GM12891 (cell line): ENCODE data around the gene SDK1.

Source experiments
- DNase-seq: peaks from one replicate; pipeline ENCODE4 v3.0.0; 2011; ENCODE audit warnings: low spot score; ENCODE audit not compliant: insufficient read length
- FAIRE-seq: peaks from 2 replicates; lab custom pipeline; 2011; peaks lifted over from hg19 to GRCh38; lab: Jason Lieb, UNC
- PAX5 ChIP-seq: IDR thresholded peaks from 2 replicates; pipeline ENCODE4 v1.6.1; 2011; ENCODE audit warnings: low read length, moderate library complexity, mild to moderate bottlenecking; ENCODE audit not compliant: insufficient read depth, severe bottlenecking
- POLR2A ChIP-seq: IDR thresholded peaks from 2 replicates; pipeline ENCODE4 v1.6.1; 2011; ENCODE audit warnings: low read depth, low read length, control low read depth
- POLR2AphosphoS5 ChIP-seq: IDR thresholded peaks from 2 replicates; pipeline ENCODE4 v1.6.1; 2011; ENCODE audit warnings: low read depth, low read length, control low read depth
- POU2F2 ChIP-seq: IDR thresholded peaks from 2 replicates; pipeline ENCODE4 v1.6.1; 2011; ENCODE audit warnings: low read depth, mild to moderate bottlenecking, control low read depth, low read length, moderate library complexity
- SPI1 ChIP-seq: IDR thresholded peaks from 2 replicates; pipeline ENCODE4 v1.6.1; 2011; ENCODE audit warnings: low read depth, low read length, control low read depth
- TAF1 ChIP-seq: IDR thresholded peaks from 2 replicates; pipeline ENCODE4 v1.6.1; 2011; ENCODE audit warnings: low read depth, low read length, control low read depth

SDK1 gene

DNA sequence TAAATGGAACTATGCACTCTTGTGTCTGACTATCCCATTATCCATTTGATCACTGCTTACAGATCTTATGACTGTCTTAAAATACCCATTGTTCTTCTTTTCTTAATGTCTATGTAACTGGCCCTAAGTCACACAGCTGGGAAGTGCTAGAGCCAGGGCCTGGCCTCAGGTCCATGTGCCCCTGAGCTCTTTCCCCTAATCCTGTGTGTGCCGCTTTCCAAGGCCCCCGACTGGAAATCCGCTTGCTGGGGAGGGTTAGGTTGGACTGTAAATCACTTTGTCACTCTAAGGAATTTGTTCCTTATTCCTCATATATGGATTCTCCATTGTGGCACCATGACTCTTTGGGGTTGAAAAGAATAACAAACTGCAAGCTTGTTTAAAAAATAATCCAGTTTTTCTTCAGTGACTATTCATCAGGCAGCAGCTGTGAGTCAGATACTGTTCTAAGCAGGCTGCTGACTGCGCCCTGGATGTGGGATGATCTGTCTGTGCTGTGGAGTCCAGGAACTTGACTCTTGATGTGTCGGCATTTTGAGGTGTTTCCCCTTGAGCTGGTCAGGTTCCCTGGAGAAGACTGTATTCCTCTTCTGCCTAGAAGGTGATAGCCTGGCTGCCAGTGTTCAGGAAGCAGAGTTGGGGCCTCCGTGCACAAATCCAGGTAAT, 236.3 kb downstream of the SDK1 start:
- TF ChIP-seq SPI1, result no peak
- no peak for TF ChIP-seq POLR2A
- FAIRE-seq, result no peak
- no peak for DNase-seq

DNA sequence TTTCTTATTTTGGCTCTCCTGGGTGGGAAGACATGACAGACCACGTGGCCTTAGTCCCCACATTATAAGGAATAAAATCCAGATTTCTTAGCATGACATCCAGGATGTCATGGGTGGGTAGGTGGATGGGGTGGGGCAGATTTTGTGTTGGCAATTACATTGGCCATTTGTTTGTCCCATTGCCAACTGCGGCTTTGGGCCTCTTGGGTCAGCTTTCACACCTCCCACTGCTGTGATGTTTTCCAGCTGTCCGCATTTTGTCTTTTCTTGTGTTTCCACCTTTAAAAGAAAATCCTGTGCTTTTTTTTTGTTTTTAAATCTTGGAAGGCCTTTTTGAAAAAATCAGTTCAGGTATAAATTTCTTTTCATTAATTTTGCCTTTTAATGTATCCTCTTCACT, 237.0 kb downstream of the SDK1 start:
- DNase-seq (no peak), FAIRE-seq (no peak)
- no peak for TF ChIP-seq POU2F2
- TF ChIP-seq SPI1, result no peak
- no peak for TF ChIP-seq POLR2AphosphoS5
- TF ChIP-seq TAF1, result no peak
- TF ChIP-seq PAX5, result no peak
- no peak for TF ChIP-seq POLR2A

DNA sequence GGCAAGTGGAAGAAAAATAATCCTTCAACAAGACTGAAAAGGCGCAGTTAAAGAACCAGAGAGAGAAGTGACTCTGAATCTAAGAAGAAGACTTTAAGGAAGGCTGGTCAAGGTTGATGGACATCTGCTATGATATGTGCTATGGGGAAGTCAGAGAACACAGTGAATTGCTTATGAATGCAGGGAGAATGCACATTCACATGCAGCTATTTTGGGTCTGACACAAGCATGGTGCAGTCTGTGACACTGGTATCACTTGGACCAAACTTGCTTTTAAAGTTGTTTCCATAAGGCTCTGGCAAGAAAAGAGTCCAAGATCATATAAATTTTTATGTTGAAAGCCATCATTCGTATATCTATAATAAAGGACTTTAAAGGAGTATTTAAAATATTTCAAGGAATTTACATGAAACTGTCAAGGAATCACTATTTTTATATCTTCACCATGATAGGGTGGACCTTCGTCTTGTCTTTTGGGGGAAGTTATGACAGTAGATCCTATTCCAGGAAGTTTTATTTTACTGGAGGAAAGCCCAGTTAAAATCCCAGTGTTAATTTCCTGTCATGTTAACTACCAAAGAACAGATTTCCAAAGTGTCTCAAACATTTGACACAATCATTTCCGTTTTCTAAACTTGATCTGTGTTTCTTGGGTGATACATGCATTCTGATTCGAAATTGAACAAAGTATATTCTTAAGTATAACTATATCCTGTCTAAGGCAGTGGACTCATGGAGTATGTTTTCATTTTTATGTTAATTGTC, 239.6 kb downstream of the SDK1 start:
- DNase-seq, result no peak
- TF ChIP-seq PAX5 (no peak), POLR2A (no peak), POLR2AphosphoS5 (no peak), POU2F2 (no peak)
- no peak for FAIRE-seq

DNA sequence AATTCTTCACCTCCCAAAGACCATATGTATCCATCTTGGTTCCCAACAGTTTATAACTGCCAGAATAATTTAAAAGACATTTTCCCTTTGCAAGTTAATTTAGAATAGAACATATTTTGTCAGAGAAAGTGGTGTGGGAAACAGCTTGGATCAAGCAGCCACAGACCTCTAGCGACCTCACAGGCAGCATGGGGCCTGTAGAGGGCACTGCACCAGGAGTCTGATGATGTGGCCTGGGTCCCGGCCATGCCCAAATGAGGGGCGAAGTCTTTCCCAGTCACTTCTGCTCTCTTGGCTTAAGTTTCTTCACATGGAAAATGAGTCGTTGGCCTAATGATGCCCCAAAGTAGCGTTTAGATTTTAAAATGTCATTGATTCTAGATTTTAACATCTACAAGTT, 243.2 kb downstream of the SDK1 start:
- DNase-seq (no peak), FAIRE-seq (no peak)
- no peak for TF ChIP-seq POLR2A
- TF ChIP-seq SPI1, result no peak
- no peak for TF ChIP-seq POU2F2
- no peak for TF ChIP-seq PAX5
- TF ChIP-seq POLR2AphosphoS5, result no peak
- no peak for TF ChIP-seq TAF1

DNA sequence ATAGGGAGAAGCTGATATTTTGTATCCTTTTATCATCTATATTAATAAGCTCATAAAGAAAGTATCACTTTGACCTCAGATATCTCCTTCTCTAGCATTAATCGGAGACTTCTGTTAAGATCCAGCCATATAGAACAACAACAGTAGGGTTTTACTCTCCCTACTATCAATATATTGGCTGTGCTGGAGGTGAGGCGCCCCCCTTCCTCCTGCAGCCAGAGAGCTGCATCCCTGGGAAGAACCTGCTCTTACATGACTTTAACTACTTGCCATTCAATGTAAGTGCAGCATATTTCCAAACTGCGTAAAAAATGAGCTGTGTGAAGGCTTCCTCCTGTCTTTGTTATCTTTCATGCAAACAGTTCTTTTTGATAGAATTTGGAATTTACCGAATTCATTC, 247.8 kb downstream of the SDK1 start:
- no peak for TF ChIP-seq TAF1
- TF ChIP-seq POLR2AphosphoS5, result no peak
- TF ChIP-seq SPI1, result no peak
- TF ChIP-seq POLR2A, result no peak
- TF ChIP-seq POU2F2, result no peak
- TF ChIP-seq PAX5, result no peak
- DNase-seq, result no peak
- no peak for FAIRE-seq

DNA sequence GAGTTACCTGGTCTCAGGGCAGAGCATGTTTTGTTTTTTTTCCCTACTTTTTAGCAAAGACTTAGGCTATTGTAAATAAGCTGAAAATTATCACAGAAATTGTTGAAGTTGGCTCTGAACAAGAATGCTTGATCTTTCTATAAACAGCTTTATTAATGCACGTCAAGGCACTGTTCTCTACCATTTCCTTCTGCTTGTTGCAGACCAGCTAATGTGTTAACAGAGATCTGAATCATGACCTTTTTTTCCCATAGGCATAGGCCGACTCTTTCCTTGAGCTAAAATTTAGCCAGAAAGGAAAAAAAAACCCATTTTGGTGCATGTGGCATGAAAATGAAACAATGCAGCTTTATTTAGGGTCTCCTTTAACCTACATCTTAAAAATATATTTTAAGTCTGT, 248.5 kb downstream of the SDK1 start:
- TF ChIP-seq TAF1, result no peak
- no peak for TF ChIP-seq POLR2A
- TF ChIP-seq SPI1, result no peak
- TF ChIP-seq POU2F2, result no peak
- TF ChIP-seq POLR2AphosphoS5, result no peak
- TF ChIP-seq PAX5, result no peak
- DNase-seq (no peak), FAIRE-seq (no peak)

DNA sequence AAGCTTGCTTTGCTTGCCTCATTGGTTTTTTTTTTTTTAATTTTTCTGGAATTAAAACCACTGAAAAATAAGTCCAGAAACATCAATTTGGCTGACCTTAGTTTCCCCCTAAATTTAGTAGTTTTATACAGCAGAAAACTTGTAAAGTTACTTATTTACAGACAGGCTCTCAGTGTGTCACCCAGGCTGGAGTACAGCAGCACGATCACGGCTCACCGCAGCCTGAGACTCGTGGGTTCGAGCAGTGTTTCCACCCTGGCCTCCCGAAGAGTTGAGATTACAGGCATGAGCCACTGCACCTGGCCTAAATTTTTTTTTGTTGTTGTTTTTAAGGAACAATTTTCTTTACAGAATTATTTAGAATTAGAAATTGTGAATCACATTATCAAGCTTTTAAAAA, 250.5 kb downstream of the SDK1 start:
- TF ChIP-seq TAF1 (no peak), SPI1 (no peak), POU2F2 (no peak), POLR2AphosphoS5 (no peak), POLR2A (no peak), PAX5 (no peak)
- FAIRE-seq (no peak), DNase-seq (no peak)

DNA sequence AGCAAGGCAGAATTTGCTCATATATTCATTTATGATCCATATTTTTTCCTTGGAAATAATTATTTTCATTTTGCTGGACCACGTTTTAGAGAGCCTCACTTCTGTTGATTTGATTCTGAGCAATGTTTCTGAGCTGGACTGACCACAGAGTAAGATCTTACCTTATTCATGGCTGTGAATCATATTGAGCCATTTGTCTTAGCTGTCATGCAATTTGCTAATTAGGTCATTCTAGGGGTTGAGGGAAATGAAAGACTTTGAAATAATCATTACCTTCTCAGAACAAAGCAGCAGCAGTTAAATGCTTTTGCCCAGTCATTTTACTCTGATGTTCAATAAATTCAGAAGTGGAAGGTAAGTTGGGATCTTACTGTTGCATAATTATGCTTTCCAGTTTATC, 251.4 kb downstream of the SDK1 start:
- TF ChIP-seq PAX5 (no peak), TAF1 (no peak), SPI1 (no peak), POU2F2 (no peak), POLR2AphosphoS5 (no peak), POLR2A (no peak)
- no peak for DNase-seq
- FAIRE-seq, result no peak

DNA sequence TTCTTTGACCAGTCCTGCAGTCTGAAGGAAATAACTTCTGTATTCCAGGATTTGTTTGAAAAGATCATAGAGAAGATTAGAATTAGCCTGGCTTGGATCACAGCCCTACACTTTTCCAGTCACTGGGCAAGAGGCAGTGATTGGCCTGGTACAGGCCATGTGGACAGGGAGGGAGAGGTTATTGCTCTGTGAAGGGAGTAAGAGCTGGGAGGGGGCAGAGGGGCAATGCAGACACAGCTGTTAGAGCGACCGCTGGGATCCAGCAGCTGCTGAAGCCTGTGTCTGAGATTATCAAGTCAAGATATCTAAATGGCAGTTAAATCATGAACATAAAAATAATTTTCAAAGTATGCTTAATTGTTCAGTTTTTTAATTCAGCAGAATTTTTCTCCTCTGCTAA, 257.3 kb downstream of the SDK1 start:
- FAIRE-seq, result no peak
- DNase-seq, result no peak
- TF ChIP-seq SPI1, result no peak
- TF ChIP-seq PAX5, result no peak

DNA sequence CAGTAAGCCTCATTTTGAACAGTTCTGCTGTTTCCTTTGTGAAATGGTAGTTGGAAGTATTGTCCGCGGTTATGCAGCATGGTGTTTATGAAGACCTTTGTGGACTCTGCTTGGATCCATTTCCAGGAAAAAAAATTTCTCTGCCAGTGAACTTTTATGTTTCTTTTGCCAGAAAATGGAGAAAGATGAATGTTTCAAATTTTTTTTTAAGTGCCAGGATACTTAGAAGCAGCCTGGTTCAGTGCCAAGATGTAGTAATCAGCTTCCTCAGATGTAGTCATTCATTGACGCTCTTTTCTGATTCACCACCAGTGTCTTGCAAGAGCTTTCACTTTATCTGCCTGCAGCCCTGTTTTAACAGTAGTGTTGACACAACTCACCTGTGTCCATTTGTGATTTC, 258.2 kb downstream of the SDK1 start:
- TF ChIP-seq SPI1 (no peak), POLR2AphosphoS5 (no peak), TAF1 (no peak), POU2F2 (no peak), POLR2A (no peak), PAX5 (no peak)
- no peak for FAIRE-seq
- DNase-seq, result no peak
